BJ (cell line): Measurements from ENCODE around the gene LRBA. TPM values are rescaled to one million over a fixed set of nuclear protein-coding genes. Genes with fewer than 3 reads are reported as not detected.
"Not testable (repeated sequence)": the region's sequence is repeated elsewhere in the genome, so short reads cannot be mapped to it uniquely, and the experiment has no call there.

ENCODE experiments used
- CTCF ChIA-PET: fragments of 350-600 bp; formaldehyde crosslinking; extraction: SDS; loops from one replicate; lab custom pipeline; 2021; ENCODE audit warnings: antibody characterized with exemption, inconsistent platforms; lab: Yijun Ruan, JAX
- POLR2A ChIA-PET: fragments of 300-600 bp; sonication (Branson Sonifier 250); formaldehyde crosslinking; extraction: SDS; loops from one replicate; lab custom pipeline; 2021; ENCODE audit warnings: antibody characterized with exemption; lab: Charles Lee
- DNase-seq: peaks from one replicate; pipeline ENCODE4 v3.0.0-alpha.2; 2011; ENCODE audit warnings: low read depth
- H3K27me3 ChIP-seq: 2 replicates; pipeline ENCODE4 v1.6.0; 2011; ENCODE audit warnings: low read length; ENCODE audit not compliant: control insufficient read depth, insufficient read depth
- H3K36me3 ChIP-seq: 2 replicates; pipeline ENCODE4 v1.5.1; 2011; ENCODE audit warnings: low read length; ENCODE audit not compliant: control insufficient read depth, insufficient read depth
- H3K4me3 ChIP-seq: 2 replicates; pipeline ENCODE4 v1.5.1; 2011; ENCODE audit warnings: low read depth, mild to moderate bottlenecking, control low read depth, low read length
- CTCF ChIP-seq: IDR thresholded peaks from 2 replicates; pipeline ENCODE4 v1.5.1; 2011; ENCODE audit warnings: low read depth, mild to moderate bottlenecking, control low read depth, inconsistent platforms, low read length, moderate library complexity; ENCODE audit not compliant: insufficient read depth
- polyA plus RNA-seq: library from polyadenylated mRNA; depleted of rRNA; stranded (reverse); fragments of >200 nt; gene quantifications from 2 replicates; pipeline ENCODE4 v1.2.3, GENCODE V29; 2011

LRBA gene
- polyA plus RNA-seq, 1 experiment = 8.2 TPM

GRCh38 chr4:150541681-150542080 lies 473.4 kb downstream of the LRBA start:
- no peak overlapping the region for H3K4me3 ChIP-seq
- H3K27me3 ChIP-seq = no peaks in the 10 kb centered on the region
- POLR2A ChIA-PET = no interaction called here
- TF ChIP-seq CTCF = no peak
- no peaks in the 10 kb centered on the region for H3K36me3 ChIP-seq
- DNase-seq = no peak
- CTCF ChIA-PET = no interaction called here

GRCh38 chr4:150540959-150541360 lies 474.1 kb downstream of the LRBA start:
- TF ChIP-seq CTCF = no peak
- no peak for DNase-seq
- Histone ChIP-seq H3K4me3 (no peak overlapping the region), H3K36me3 (no peaks in the 10 kb centered on the region), H3K27me3 (no peaks in the 10 kb centered on the region)
- CTCF ChIA-PET = interaction anchor here (1.0 kb wide), 2 partner anchors 11 to 15 kb away, joined by 3 read pairs; no protein-coding TSS in a partner anchor
- POLR2A ChIA-PET = no interaction called here

GRCh38 chr4:150540536-150540935 lies 474.5 kb downstream of the LRBA start:
- ChIA-PET POLR2A (no interaction called here), CTCF (interaction anchor here (1.0 kb wide), 2 partner anchors 10 to 15 kb away, joined by 3 read pairs; no protein-coding TSS in a partner anchor)
- no peak for TF ChIP-seq CTCF
- no peak for DNase-seq
- Histone ChIP-seq H3K27me3 (no peaks in the 10 kb centered on the region), H3K4me3 (no peak overlapping the region), H3K36me3 (no peaks in the 10 kb centered on the region)

- DNase-seq = not testable (repeated sequence)
These were observed 477.2 kb downstream of the LRBA start for GRCh38 chr4:150537911-150538310.

GRCh38 chr4:150534818-150535217 lies 480.3 kb downstream of the LRBA start:
- no peak for TF ChIP-seq CTCF
- ChIA-PET CTCF (no interaction called here), POLR2A (no interaction called here)
- H3K4me3 ChIP-seq = no peak overlapping the region
- H3K27me3 ChIP-seq = no peaks in the 10 kb centered on the region
- H3K36me3 ChIP-seq = no peaks in the 10 kb centered on the region
- DNase-seq = no peak

More at GRCh38 chr4:150537911-150538310, 477.2 kb downstream of the LRBA start:
- H3K36me3 ChIP-seq, H3K27me3 ChIP-seq, POLR2A ChIA-PET, CTCF ChIA-PET, H3K4me3 ChIP-seq: not testable (repeated sequence)

GRCh38 chr4:150533673-150534072 lies 481.4 kb downstream of the LRBA start:
- no peak for TF ChIP-seq CTCF
- ChIA-PET POLR2A (no interaction called here), CTCF (no interaction called here)

More at GRCh38 chr4:150533673-150534072, 481.4 kb downstream of the LRBA start:
- Histone ChIP-seq H3K27me3 (no peaks in the 10 kb centered on the region), H3K36me3 (no peaks in the 10 kb centered on the region), H3K4me3 (no peak overlapping the region)
- DNase-seq = no peak
